GM18517 (cell line): Measurements from ENCODE around the gene COA1.
"Not testable (repeated sequence)": the region's sequence is repeated elsewhere in the genome, so short reads cannot be mapped to it uniquely, and the experiment has no call there.

Experiments used
- ATAC-seq: cut with Tn5 transposase; IDR thresholded peaks from one replicate; pipeline ENCODE4 v1.9.1; 2021; ENCODE audit warnings: mild to moderate bottlenecking, moderate library complexity; ENCODE audit not compliant: unreplicated experiment

The COA1 gene

GRCh38 chr7:43758822-43759683 is 29.7 kb upstream of the COA1 start:
- peak; percentile 75 for ATAC-seq

- peak; percentile 51 for ATAC-seq
Observed at GRCh38 chr7:43758029-43758821, 28.9 kb upstream of the COA1 start, which contains the start of gene BLVRA. Gene BLVRA, plus strand, starts transcription at chr7:43758680. Its CDS starts 12,479 bp downstream, at chr7:43771159.

- no peak for ATAC-seq
Observed at GRCh38 chr7:43757073-43757720, 27.9 kb upstream of the COA1 start.

GRCh38 chr7:43756368-43757072 is 27.2 kb upstream of the COA1 start:
- no peak for ATAC-seq

GRCh38 chr7:43754596-43754995 is 25.3 kb upstream of the COA1 start:
- no peak for ATAC-seq

GRCh38 chr7:43753843-43754242 is 24.5 kb upstream of the COA1 start:
- ATAC-seq = no peak

- ATAC-seq = no peak
Observed at GRCh38 chr7:43753271-43753810, 24.0 kb upstream of the COA1 start.

- ATAC-seq = no peak
Observed at GRCh38 chr7:43752411-43752810, 23.1 kb upstream of the COA1 start.

- no peak for ATAC-seq
Observed at GRCh38 chr7:43750016-43750887, 20.9 kb upstream of the COA1 start.

- no peak for ATAC-seq
Observed at GRCh38 chr7:43749383-43749940, 20.1 kb upstream of the COA1 start.

GRCh38 chr7:43747328-43748105 is 18.2 kb upstream of the COA1 start:
- no peak for ATAC-seq

GRCh38 chr7:43742692-43743091 is 13.4 kb upstream of the COA1 start:
- ATAC-seq = no peak

GRCh38 chr7:43737467-43738127 is 8.3 kb upstream of the COA1 start:
- ATAC-seq = no peak

- peak; percentile 70 for ATAC-seq
Observed at GRCh38 chr7:43735802-43736603, 6.7 kb upstream of the COA1 start.

GRCh38 chr7:43735403-43735801 is 6.1 kb upstream of the COA1 start:
- peak; percentile 26 for ATAC-seq

- not testable (repeated sequence) for ATAC-seq
Observed at GRCh38 chr7:43734575-43735332, 5.4 kb upstream of the COA1 start.
